GM19035 (cell line): ENCODE data around the gene KDM8.

Source experiments
- ATAC-seq: cut with Tn5 transposase; IDR thresholded peaks from one replicate; pipeline ENCODE4 v1.9.1; 2021; ENCODE audit not compliant: unreplicated experiment

KDM8 gene

DNA sequence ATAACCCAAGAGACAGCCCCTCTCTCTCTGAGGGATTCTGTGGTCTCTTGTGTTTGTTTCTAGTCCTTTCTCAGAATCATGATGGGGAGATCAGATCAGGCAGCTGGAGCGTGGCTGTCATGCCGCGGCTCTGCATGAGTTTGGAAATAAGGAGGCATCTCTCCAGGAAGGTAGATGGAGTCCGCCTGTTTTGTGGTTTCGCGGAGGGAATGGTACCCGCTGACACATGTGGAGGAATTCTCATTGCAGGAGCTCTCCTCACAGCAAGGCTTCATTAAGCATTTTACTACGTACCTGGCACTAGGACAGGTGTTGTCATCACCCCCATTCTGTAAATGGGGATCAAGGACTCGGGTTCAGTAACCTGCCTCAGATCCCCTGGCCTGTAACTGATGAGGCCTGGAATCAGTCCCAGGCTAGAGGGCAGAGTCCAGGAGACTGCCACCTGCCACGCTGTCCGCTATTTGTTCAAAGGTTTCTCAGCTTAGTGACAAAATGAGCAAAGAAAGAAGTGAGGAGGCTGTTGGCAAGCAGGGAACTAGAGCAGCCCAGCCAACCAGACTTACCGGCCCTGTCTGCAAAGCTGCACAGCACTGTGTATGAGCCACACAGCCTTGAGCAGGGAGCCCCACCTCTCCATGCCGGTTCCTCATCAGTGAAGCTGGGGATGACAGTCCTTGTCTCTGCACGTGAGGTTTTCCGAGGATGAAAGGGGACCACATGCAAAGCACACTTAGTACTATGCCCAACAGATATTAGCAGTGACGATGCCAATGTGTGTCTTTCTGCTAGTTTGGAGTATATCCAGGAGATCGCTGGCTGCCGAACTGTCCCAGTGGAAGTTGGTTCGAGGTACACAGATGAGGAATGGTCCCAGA is 11.0 kb downstream of the KDM8 start:
- ATAC-seq: no peak

DNA sequence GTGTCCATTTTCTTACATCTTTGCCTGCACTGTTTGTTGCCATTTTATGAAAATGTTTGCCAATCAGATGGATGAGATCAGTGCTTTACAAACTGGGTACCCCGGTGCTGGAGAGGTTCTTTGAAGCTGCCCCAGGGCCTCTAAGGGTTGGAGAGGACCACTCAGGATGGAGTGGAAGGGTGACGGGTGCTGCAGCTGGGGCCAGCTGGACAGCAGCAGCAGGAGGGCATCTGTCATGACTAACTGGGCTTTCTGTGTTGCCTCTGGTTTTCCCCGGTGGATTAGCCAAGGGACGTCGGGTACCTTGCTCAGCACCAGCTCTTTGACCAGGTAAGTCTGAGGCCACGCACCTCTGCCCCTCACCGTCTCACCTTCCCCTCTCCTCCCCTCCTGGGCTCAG is 12.3 kb downstream of the KDM8 start:
- ATAC-seq: no peak

DNA sequence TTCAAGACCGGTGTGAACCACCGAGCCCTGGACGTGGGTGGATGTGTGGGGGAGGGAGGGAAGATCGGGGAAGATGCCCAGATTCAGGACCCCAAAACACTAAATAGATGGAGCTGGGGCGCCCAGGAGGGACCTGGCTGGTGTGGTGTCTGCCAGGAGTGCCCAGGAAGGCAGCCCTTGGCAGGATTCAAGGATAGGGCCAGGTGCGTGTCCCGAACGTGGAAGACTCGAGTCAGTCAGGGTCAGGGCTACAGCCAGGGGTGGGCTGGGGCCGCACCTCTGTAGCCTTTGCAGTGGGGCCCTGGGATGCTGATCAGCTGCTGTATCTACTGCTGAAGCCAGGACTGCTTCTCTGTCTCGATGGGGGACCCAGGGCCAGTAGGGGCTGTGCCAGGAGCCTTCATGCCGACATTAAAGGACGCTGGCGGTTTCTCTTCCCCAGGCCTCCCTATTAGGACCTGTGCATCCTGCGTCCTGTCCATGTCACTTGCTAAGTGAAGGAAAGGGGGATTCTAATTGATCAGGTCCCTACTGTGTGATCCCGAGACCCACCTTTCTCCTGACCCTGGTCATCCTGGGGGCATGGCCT is 13.1 kb downstream of the KDM8 start:
- ATAC-seq: no peak

DNA sequence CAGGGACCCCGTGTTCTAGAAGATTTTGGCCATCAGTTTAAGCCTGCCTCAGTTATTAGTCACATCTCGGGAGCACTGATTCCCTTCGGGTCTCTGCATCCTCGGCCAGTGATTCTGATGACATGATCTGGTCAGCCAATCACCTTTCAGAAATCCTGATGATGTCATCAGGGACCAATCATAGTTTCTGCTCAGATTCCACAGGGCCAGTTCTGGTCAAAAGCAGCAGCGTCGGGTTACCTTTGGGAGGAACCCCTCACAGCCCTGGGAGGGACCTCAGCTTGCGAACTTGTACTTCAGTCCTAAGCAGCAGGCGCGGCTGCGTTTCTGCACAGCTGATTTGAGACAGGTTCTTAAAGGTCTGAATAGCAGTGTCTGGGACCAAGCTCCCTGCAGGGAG is 13.9 kb downstream of the KDM8 start:
- no peak for ATAC-seq

DNA sequence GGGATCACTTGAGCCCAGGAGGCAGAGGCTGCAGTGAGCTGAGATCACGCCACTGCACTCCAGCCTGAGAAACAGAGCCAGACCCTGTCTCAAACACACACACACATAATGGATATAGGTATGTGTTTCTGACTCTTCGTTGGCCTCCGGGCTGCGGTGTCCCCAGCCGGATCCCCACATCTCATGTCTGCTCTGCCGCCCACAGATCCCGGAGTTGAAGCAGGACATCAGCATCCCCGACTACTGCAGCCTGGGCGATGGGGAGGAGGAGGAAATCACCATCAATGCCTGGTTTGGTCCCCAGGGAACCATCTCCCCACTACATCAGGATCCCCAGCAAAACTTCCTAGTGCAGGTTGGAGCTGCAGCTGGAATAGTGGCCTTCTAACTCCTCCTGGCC is 15.4 kb downstream of the KDM8 start:
- ATAC-seq: no peak

DNA sequence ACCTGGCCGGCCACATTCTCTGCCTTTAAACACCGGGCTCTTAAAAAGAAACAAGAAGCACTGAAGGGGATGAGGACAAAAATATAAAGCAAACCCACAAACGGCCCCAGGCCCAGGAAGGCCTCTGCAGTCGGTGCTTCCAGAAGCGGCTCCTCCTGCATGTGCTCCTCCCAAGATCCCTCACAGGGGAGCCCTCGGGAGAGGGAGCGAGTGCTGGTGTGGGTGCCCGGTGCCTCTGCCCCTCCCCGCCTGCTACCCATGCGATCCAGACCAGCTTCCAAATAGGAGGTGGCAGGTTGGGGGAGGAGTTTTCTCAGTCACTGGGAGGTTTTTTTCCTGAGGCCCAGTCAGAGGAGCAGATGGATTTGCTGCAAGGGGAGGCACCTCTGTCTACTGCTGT is 15.8 kb downstream of the KDM8 start:
- no peak for ATAC-seq

DNA sequence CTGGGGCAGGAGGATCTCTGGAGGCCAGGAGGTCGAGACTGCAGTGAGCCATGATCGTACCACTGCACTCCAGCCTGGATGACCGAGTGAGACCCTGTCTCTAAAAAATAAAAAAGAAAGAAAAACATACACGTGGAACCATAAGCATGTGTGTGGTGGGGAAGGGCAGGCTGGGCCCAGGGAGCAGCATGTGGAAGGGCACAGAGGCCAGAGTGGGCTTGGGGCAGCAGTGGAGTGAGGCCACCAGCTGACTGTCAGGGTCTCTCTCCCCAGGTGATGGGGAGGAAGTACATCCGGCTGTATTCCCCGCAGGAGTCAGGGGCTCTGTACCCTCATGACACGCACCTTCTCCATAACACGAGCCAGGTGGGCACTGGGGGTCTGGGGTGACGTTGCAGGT is 16.8 kb downstream of the KDM8 start:
- ATAC-seq: no peak

DNA sequence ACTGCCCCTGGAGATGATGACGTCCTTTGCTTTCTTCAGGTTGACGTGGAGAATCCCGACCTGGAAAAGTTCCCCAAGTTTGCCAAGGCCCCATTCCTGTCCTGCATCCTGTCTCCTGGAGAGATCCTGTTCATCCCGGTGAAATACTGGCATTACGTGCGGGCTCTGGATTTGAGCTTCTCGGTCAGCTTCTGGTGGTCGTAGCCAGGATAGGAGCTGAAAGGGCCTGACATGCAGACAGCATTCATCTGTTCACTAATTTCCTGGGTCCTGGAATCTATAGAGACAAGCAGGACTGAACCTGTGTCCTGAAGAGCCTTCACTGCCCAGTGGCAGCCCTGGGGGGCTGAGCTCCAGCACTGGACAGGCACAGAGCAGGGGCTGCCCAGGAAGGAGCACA is 17.2 kb downstream of the KDM8 start:
- no peak for ATAC-seq

DNA sequence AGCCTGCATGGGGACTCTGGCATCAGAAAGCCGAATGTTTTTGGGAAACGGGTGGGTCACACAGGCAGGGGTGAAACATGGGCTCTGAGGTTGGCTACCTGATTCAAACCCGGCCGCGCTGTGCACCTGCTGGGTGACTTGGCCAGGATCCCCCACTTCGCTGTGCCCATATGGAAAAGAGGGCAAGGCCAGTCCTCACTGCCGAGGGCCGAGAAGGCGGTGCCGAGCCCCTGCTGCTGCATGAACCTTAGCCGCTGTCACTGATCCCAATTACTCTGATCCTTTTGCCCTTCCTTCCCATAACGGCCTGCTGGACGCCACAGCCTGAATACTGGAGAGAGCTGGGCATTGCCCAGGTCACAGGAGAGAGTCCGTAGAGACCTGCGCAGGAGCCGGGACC is 17.7 kb downstream of the KDM8 start:
- ATAC-seq: no peak

DNA sequence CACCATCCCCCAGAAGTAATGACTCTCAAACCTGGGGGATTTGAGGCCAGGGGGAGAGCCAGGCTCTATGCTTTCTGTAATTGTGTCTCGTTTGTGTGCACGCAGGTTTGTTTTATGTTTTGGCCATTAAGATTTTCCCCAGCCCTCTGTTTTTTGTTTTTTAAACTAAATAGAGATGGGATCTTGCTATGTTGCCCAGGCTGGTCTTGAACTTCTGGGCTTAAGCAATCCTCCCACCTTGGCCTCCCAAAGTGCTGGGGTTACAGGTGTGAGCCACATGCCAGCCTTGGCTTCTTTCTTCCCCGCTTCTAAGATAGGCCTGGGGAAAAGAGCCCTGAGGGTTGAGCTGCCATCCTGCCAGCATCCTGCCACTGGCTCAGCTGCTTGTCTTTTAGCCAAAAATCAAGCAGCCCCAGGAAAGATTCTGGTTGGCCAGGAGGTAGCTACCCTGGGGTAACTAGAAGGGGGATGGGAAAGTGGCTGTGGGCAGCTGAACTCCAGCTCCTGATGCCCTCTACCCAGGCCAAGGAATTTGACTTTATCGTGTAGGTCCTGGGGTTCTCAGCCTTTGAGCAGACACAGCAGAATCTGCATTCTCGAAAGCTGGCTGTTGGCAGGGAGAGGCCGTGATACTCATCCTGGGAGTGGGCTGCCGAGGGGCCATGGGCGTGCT is 18.4 kb downstream of the KDM8 start:
- no peak for ATAC-seq

DNA sequence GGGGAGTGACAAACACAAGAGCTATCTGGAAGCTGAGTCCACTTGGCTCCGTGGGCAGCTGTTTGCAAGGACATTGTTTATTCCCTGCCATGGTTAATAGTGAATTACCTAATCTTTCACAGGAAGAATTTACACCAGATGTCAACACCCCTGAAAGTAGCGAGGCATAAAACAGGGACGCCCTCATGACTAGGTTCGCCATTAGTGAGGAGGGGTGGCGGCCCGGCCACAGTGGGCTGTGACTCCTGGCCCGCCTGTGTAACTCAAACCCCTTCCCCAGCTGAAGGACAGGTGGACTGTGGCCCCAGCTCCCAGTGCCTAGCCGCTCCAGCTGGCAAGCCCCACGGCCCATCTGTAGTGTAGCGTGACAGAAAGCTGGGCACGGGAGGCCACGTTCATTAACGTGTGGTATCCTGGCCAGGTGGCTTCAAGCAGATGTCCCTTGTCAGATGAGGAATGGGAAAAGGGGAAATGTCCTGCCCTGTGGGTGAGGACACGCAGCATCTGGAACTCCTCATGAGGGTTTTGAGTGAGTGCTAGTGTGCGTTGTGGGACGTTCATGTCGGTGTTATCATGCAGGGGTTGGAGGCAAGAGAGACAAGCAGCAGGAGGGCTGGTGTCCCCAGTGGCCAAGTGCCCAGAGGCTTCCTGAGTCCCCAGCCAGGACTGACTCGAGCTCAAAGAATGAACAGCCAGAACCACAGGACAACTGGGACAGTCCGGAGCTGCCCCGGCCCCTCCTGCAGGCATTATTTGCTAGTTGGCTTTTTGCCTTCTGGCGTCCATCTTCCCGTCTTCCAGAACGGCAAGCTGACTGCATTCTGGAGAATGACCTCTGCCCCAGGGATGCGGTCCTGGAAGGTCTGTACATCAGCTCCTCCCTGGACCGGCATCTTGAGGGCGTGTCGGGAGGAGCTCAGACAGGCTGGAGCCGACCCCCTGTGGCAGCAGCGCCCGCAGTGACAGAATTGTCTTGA is 19.2 kb downstream of the KDM8 start:
- no peak for ATAC-seq

DNA sequence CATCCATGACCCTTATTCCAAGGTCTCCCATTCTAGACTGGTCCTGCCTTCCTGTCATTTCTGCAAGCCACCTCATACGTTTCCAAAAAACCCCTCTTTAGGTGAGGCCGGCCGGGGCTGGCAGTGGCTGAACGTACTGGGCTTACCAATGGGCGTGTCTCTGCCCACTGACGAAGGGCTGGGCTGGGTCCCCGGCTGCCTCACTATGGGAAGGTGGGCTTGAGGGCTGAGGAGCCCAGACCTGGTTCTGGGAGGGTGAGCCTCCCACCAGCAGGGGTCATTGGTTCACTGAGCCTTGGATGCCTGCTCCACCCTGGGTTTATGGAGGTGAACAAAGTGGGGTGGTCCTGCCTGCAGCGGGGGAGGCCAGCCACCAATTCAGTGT is 19.9 kb downstream of the KDM8 start:
- ATAC-seq: no peak

DNA sequence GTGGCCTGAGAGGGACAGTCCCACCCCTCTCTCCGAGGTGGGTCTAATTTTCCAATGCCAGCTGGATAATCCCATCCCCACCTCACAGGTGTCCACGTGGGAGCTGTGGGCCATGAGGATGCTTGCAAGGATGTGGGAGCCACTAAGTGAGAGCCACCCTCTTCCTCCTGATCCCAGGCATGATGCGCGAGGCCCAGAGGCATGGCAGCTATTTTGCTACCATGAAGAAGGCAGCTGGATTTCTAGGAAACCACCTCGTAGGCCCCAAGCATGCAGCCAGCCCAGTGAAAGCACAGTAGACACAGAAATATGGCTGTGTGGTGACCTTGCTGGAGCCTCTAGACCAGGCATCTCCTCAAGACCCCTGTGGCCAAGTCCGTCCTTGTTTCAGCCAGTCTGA is 20.4 kb downstream of the KDM8 start:
- no peak for ATAC-seq

DNA sequence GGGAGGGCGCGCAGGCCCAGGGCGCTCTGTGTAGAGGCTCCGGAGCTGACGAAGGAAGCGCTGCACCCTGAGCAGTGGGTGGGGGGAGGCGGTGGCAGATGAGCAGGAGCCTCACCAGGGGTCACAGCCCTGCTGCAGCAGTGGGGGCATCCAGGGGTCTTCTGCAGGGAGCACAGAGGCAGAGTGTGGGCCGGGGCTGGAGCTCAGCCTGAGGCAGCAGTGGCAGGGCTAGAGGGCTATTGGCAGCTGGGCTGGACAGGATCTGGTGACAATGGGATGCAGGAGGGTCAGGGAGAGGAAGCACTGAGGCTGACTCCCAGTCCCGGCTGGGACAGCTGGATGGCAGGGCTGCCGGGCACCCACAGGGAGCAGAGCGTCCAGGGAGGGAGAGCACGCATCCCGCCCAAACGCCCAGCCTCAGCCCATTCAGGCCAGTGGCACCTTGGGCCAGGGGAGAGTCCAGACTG is 21.0 kb downstream of the KDM8 start:
- no peak for ATAC-seq

DNA sequence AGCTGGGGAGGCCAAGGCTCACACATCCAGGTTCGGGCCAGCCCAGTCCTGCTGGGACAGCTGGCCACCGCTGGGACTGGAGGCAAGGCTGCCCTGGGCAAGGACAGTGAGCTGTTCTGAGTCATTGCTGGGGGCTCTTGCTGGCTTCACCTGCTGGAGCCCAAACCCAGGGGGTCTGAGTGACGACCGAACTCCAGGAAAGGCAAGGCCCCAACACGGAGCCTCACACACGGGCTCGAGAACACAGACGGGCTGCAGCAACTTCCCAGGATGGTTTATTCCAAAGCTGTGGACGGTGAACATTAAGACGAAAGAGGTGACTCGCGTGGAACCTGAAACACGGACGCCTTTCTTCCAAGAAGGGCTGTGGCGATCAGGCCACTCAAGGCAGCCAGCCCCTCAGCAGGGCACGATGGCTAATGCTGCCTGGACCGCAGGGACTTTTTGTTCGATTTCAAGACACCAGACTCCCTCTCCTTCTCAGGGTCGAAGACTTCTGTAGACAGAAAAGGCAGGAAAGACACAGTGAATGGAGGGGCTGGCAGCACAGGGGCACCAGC is 21.5 kb downstream of the KDM8 start:
- no peak for ATAC-seq

DNA sequence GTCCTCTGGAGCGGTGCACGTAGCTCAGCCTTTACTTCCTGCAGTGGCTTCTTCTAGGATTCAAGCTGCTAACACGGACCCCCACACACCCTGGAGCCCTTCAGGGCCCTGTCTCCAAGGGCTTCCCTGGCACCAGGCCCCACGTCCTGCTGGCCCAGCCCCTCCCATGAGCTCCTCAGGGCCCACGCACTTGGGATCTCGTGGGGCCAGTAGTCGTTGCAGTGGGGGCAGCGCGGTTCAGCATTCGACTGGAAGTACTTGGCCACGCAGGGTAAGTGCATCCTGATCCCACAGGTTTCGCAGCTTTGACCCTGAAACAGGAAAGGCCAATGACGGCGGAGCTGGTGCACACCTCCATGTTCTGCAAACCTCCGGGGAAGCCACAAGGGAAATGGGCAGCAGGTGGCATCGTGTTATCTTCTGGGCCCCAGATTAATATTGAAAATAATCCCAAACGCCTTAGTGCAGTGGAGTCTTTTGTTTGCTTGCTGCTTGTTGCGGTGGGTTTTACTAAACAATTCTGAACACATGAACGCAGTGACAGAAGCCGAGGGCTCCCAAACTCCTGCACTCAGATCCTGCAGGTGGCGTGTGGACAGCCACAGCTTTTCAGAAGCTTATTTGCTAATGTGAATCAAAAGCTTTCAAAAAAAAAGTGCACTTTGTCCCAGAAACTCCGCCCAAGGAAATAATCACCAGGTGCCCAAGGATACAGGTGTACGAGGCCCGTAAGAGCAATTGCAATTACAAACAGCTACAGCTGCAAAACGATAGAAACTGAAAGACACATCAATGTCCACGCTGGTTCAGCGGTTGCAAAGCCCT is 22.4 kb downstream of the KDM8 start:
- no peak for ATAC-seq

DNA sequence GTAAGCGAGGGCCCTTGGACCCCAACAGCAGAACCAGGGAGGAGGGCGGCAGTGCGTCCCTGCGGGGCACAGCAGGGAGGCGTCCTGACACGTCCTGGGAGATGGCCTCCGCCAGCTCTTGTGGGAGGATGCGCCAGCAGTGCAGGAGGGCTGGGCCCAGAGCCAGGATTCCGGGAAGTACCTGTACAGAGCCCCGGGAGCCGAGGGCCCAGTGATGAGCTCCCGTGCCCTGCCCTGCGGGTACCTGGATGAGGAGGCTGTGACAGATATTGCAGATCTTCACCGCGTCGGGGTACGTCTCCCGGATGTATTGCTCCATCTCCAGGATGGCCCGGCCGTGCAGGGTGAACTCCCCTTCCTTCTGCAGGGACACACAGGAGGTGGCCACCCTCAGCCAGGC is 23.1 kb downstream of the KDM8 start:
- no peak for ATAC-seq

DNA sequence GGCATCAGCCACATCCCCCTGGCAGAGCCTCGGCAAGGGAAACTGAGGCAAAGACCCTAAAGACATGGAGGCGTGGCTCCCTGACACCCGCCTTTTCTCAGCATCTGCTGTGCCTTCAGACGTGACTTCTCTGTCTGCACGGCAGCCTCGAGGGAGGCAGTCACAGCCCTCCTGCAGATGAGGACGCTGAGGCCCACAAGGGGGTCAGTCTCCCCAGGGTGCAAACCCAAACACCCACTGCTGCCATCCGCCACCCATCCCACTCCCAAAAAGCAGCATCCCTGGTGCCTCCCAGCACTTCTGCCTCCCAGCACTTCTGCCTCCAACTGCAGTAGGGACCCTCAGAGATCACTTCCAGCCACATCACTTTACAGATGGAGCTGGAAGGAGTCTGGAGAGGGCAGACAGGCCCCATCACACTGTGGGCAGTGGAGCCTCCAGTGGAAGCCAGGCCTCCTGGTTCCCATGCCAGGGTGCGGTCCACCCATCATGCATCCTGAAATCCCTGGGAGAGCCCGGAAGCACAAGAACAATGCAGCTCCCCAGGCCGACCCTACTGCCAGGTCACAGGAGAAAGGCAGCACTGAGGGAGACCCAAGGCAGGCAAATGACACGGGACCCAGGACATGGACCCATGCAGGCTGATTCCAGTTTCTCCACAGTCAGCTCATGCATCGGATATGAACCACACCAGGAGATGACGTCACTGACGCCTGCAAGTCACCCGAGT is 23.8 kb downstream of the KDM8 start:
- ATAC-seq: no peak

DNA sequence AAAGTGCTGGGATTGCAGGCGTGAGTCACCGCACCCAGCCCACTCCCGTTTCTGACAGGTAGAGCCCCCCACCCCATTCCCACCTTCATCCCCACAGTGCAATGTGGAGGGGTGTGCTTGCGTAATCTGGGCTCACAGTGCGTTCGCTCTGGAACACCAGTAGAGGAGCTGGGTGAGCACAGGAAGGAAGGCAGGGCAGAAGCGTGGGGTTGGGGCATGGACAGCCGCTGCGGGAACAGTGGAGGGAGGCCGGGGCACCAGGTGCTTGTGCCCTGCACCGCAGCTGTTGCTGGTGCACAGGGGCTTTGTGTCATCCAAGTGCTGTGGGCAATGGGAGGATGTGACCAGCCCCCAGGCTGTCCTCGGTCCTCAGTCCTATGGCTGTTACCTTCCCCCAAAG is 24.7 kb downstream of the KDM8 start:
- no peak for ATAC-seq
